ENCODE results near the gene ACVR1C.

DNA sequence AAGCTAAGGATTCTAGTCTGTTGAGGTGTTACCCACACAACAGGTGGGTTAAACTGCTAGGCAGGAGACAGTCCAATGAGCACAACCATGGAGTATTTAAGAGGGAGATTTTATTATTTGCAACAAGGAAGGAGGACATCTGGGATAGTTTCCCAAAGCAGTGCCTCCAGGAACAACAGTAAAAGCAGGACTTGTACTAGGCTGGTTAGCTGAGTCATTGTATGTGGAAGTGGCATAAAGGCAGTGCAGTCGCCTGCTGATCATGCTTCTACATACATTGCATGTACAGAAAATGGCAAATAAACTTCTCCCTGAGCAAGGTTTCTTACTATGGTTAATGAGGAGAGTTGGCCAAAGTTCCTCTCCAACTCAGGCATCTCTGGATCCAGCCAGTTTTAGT is 138.7 kb downstream of the ACVR1C start:
- TF ChIP-seq, protein P1, sequence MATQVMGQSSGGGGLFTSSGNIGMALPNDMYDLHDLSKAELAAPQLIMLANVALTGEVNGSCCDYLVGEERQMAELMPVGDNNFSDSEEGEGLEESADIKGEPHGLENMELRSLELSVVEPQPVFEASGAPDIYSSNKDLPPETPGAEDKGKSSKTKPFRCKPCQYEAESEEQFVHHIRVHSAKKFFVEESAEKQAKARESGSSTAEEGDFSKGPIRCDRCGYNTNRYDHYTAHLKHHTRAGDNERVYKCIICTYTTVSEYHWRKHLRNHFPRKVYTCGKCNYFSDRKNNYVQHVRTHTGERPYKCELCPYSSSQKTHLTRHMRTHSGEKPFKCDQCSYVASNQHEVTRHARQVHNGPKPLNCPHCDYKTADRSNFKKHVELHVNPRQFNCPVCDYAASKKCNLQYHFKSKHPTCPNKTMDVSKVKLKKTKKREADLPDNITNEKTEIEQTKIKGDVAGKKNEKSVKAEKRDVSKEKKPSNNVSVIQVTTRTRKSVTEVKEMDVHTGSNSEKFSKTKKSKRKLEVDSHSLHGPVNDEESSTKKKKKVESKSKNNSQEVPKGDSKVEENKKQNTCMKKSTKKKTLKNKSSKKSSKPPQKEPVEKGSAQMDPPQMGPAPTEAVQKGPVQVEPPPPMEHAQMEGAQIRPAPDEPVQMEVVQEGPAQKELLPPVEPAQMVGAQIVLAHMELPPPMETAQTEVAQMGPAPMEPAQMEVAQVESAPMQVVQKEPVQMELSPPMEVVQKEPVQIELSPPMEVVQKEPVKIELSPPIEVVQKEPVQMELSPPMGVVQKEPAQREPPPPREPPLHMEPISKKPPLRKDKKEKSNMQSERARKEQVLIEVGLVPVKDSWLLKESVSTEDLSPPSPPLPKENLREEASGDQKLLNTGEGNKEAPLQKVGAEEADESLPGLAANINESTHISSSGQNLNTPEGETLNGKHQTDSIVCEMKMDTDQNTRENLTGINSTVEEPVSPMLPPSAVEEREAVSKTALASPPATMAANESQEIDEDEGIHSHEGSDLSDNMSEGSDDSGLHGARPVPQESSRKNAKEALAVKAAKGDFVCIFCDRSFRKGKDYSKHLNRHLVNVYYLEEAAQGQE (IDR thresholded peaks at IDR 0.05; ENCODE audit: insufficient read depth in 1 of 2, low read depth in 2 of 2, low read length in 1 of 2): no peak
- TF ChIP-seq, protein P2, sequence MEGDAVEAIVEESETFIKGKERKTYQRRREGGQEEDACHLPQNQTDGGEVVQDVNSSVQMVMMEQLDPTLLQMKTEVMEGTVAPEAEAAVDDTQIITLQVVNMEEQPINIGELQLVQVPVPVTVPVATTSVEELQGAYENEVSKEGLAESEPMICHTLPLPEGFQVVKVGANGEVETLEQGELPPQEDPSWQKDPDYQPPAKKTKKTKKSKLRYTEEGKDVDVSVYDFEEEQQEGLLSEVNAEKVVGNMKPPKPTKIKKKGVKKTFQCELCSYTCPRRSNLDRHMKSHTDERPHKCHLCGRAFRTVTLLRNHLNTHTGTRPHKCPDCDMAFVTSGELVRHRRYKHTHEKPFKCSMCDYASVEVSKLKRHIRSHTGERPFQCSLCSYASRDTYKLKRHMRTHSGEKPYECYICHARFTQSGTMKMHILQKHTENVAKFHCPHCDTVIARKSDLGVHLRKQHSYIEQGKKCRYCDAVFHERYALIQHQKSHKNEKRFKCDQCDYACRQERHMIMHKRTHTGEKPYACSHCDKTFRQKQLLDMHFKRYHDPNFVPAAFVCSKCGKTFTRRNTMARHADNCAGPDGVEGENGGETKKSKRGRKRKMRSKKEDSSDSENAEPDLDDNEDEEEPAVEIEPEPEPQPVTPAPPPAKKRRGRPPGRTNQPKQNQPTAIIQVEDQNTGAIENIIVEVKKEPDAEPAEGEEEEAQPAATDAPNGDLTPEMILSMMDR (IDR thresholded peaks at IDR 0.05): no peak
- TF ChIP-seq POLR2AphosphoS5 (IDR thresholded peaks at IDR 0.05; ENCODE audit: low read depth, low read length) (no peak), SIN3A (IDR thresholded peaks at IDR 0.05; ENCODE audit: borderline replicate concordance, insufficient read depth, low read depth, low read length) (no peak)
